ENCODE data around the gene TMEM115. TPM values are rescaled to one million over a fixed set of nuclear protein-coding genes. Genes with fewer than 3 reads are reported as not detected.

The TMEM115 gene
- total and polyA plus RNA-seq, 2 experiments from 2014 or later: 17.8 to 49.2 TPM

DNA sequence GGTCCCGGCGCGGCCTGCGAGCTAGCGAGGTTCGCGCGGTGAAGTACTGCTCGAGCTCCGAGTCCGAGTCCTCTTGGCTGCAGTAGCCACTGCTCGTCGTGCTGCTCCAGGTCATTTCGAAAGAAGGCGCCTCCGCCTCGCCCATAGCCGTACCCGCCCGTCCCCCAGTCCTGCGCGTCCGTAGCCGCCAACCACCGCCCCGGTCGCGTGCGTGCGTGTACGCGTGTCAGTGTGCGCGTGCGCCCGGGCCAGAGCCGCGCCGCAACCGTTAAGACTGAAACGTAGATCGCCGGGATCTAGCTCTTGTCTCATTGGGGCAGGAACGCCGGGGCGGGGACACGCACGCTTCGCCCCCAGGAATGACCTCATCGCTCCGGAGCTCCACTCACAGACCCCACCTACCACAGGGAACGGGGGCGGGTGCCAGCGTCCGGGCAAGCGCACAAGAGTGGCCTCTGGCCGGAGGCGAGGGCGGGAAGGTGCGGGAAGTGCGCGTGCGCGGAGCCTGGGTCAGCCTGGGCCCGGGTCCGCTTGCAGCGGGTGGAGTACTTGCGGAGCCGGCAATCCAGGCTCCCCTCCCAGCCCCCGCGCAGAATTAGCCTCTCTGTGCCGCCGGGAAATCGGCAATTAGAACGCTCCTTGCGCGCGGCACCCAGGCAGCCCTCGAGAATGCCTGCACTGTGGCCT lies 22.0 kb downstream of the TMEM115 start:
- H3K4me3 ChIP-seq: peak overlapping the region; percentile 97
- Mint-ChIP-seq H3K9me3 (peaks cover 3% of the 10 kb centered on the region; the same call in 1 of the 3 replicates), H3K27ac (peak overlapping the region; percentile 95), H3K4me3 (peak overlapping the region; percentile 90), H3K36me3 (ENCODE audit: low read depth) (peaks cover under 1% of the 10 kb centered on the region; the same call in 1 of the 3 replicates), H3K27me3 (ENCODE audit: insufficient read depth, low read depth, poor library complexity) (peaks cover 51% of the 10 kb centered on the region), H3K4me1 (peaks cover 34% of the 10 kb centered on the region)
- peaks cover 42% of the 10 kb centered on the region for H3K27me3 ChIP-seq (ENCODE audit: insufficient read depth)
- TF ChIP-seq, protein P1, sequence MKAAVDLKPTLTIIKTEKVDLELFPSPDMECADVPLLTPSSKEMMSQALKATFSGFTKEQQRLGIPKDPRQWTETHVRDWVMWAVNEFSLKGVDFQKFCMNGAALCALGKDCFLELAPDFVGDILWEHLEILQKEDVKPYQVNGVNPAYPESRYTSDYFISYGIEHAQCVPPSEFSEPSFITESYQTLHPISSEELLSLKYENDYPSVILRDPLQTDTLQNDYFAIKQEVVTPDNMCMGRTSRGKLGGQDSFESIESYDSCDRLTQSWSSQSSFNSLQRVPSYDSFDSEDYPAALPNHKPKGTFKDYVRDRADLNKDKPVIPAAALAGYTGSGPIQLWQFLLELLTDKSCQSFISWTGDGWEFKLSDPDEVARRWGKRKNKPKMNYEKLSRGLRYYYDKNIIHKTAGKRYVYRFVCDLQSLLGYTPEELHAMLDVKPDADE (IDR thresholded peaks at IDR 0.05): 0 out of 2 replicates have a peak, but pooled peaks have one; percentile 11
- TF ChIP-seq JUNB (IDR thresholded peaks at IDR 0.05; ENCODE audit: unreplicated experiment) (no peak), ZNF114 (CRISPR knock-in tag; IDR thresholded peaks at IDR 0.05) (no peak), ZNF331 (CRISPR knock-in tag; IDR thresholded peaks at IDR 0.05; ENCODE audit: low read depth) (no peak), STAT1 (IDR thresholded peaks at IDR 0.05; ENCODE audit: unreplicated experiment) (no peak), NANOG (IDR thresholded peaks at IDR 0.05; ENCODE audit: borderline replicate concordance) (no peak), POLR2AphosphoS5 (IDR thresholded peaks at IDR 0.05; ENCODE audit: low read depth) (peak; percentile 93), CREB1 (CRISPR knock-in tag; IDR thresholded peaks at IDR 0.05; ENCODE audit: low read depth) (peak; percentile 56)
- TF ChIP-seq, protein P2, sequence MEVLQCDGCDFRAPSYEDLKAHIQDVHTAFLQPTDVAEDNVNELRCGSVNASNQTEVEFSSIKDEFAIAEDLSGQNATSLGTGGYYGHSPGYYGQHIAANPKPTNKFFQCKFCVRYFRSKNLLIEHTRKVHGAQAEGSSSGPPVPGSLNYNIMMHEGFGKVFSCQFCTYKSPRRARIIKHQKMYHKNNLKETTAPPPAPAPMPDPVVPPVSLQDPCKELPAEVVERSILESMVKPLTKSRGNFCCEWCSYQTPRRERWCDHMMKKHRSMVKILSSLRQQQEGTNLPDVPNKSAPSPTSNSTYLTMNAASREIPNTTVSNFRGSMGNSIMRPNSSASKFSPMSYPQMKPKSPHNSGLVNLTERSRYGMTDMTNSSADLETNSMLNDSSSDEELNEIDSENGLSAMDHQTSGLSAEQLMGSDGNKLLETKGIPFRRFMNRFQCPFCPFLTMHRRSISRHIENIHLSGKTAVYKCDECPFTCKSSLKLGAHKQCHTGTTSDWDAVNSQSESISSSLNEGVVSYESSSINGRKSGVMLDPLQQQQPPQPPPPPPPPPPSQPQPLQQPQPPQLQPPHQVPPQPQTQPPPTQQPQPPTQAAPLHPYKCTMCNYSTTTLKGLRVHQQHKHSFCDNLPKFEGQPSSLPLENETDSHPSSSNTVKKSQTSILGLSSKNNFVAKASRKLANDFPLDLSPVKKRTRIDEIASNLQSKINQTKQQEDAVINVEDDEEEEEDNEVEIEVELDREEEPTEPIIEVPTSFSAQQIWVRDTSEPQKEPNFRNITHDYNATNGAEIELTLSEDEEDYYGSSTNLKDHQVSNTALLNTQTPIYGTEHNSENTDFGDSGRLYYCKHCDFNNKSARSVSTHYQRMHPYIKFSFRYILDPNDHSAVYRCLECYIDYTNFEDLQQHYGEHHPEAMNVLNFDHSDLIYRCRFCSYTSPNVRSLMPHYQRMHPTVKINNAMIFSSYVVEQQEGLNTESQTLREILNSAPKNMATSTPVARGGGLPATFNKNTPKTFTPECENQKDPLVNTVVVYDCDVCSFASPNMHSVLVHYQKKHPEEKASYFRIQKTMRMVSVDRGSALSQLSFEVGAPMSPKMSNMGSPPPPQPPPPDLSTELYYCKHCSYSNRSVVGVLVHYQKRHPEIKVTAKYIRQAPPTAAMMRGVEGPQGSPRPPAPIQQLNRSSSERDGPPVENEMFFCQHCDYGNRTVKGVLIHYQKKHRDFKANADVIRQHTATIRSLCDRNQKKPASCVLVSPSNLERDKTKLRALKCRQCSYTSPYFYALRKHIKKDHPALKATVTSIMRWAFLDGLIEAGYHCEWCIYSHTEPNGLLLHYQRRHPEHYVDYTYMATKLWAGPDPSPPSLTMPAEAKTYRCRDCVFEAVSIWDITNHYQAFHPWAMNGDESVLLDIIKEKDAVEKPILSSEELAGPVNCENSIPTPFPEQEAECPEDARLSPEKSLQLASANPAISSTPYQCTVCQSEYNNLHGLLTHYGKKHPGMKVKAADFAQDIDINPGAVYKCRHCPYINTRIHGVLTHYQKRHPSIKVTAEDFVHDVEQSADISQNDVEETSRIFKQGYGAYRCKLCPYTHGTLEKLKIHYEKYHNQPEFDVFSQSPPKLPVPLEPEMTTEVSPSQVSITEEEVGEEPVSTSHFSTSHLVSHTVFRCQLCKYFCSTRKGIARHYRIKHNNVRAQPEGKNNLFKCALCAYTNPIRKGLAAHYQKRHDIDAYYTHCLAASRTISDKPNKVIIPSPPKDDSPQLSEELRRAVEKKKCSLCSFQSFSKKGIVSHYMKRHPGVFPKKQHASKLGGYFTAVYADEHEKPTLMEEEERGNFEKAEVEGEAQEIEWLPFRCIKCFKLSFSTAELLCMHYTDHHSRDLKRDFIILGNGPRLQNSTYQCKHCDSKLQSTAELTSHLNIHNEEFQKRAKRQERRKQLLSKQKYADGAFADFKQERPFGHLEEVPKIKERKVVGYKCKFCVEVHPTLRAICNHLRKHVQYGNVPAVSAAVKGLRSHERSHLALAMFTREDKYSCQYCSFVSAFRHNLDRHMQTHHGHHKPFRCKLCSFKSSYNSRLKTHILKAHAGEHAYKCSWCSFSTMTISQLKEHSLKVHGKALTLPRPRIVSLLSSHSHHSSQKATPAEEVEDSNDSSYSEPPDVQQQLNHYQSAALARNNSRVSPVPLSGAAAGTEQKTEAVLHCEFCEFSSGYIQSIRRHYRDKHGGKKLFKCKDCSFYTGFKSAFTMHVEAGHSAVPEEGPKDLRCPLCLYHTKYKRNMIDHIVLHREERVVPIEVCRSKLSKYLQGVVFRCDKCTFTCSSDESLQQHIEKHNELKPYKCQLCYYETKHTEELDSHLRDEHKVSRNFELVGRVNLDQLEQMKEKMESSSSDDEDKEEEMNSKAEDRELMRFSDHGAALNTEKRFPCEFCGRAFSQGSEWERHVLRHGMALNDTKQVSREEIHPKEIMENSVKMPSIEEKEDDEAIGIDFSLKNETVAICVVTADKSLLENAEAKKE (CRISPR knock-in tag; IDR thresholded peaks at IDR 0.05): no peak
- no peaks in the 10 kb centered on the region for H3K36me3 ChIP-seq (ENCODE audit: insufficient read depth)
- peaks cover 24% of the 10 kb centered on the region for H3K4me1 ChIP-seq (ENCODE audit: insufficient read depth)
- peaks cover 17% of the 10 kb centered on the region for H4K20me1 ChIP-seq (replicated peaks; ENCODE audit: insufficient read depth)
- peak overlapping the region; percentile 87 for H3K27ac ChIP-seq (ENCODE audit: low read depth)
- peaks cover 36% of the 10 kb centered on the region for H3K79me2 ChIP-seq (replicated peaks; ENCODE audit: insufficient read depth)
- H3K9me2 ChIP-seq (ENCODE audit: insufficient read depth): no peaks in the 10 kb centered on the region
- ATAC-seq: peak; percentile 75
- H2AFZ ChIP-seq: peak overlapping the region; percentile 91; the same call in 1 of the 2 replicates
- H3F3A ChIP-seq (replicated peaks; ENCODE audit: low read depth): peaks cover 38% of the 10 kb centered on the region
- peak; percentile 99 for DNase-seq (ENCODE audit: low spot score)
- peak overlapping the region; percentile 90 for H3K4me2 ChIP-seq

Data from GM23338 (cell line).